Measurements from ENCODE around the gene CDK4. TPM values are rescaled to one million over a fixed set of nuclear protein-coding genes. Genes with fewer than 3 reads are reported as not detected.

Gene CDK4
- total and polyA plus RNA-seq, 2 of the 13 experiments (the other 11 are each of a cell fraction or from before 2014, with no cell fraction given) = 191 to 209 TPM

DNA sequence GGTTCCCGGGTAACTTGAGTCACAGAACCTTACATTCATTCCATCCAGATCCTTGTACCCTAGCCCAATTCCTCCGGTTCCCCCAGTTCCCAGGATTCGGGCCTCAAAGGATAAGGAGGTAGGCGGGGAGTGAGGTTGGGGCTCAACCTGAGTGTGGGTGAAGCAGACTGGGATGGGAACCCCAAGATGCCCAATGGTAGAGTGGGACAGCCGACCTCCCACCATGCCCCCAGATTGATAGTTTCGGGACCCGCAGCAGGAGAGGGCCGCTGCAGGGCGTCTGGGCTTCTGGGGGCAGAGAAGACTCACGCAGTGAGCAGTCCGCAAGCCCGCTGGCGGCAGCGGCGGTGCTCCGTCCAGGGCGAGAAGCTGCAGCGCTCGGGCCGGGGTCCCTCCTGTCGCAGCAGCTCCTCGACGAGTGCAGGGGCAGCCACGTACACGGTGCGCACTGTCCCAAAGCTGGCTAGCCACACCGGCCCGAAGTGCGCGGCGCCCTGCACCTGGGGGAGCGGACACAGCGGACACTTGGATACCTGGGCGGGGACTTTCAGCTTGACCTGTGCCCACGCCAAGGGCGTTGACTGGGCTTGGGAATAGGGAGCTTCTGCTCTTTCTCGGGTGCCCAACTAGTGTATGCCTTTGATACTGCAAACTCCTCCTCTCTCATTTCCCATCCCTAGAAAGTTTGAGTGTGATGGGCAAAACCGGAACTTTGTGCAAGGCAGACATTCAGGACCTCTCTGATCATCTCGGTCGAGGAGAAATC lies 13.8 kb upstream of the CDK4 start (continued):
- TF ChIP-seq, protein P1, sequence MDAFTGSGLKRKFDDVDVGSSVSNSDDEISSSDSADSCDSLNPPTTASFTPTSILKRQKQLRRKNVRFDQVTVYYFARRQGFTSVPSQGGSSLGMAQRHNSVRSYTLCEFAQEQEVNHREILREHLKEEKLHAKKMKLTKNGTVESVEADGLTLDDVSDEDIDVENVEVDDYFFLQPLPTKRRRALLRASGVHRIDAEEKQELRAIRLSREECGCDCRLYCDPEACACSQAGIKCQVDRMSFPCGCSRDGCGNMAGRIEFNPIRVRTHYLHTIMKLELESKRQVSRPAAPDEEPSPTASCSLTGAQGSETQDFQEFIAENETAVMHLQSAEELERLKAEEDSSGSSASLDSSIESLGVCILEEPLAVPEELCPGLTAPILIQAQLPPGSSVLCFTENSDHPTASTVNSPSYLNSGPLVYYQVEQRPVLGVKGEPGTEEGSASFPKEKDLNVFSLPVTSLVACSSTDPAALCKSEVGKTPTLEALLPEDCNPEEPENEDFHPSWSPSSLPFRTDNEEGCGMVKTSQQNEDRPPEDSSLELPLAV (CRISPR knock-in tag; conservative IDR thresholded peaks at IDR 0.05; ENCODE audit: low read depth) = no peak
- TF ChIP-seq, protein P2, sequence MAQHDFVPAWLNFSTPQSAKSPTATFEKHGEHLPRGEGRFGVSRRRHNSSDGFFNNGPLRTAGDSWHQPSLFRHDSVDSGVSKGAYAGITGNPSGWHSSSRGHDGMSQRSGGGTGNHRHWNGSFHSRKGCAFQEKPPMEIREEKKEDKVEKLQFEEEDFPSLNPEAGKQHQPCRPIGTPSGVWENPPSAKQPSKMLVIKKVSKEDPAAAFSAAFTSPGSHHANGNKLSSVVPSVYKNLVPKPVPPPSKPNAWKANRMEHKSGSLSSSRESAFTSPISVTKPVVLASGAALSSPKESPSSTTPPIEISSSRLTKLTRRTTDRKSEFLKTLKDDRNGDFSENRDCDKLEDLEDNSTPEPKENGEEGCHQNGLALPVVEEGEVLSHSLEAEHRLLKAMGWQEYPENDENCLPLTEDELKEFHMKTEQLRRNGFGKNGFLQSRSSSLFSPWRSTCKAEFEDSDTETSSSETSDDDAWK (CRISPR knock-in tag; IDR thresholded peaks at IDR 0.05) = no peak
- no peak for TF ChIP-seq XBP1 (CRISPR knock-in tag; IDR thresholded peaks at IDR 0.05)
- peak; percentile 4; the same call in 1 of the 2 replicates for TF ChIP-seq NR2C2 (CRISPR knock-in tag; IDR thresholded peaks at IDR 0.05; ENCODE audit: borderline replicate concordance)
- no peak for TF ChIP-seq MTA3 (CRISPR knock-in tag; IDR thresholded peaks at IDR 0.05)
- TF ChIP-seq, protein P3, sequence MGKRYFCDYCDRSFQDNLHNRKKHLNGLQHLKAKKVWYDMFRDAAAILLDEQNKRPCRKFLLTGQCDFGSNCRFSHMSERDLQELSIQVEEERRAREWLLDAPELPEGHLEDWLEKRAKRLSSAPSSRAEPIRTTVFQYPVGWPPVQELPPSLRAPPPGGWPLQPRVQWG (CRISPR knock-in tag; IDR thresholded peaks at IDR 0.05; ENCODE audit: borderline replicate concordance, low read depth) = no peak
- no peak for TF ChIP-seq ZNF879 (CRISPR knock-in tag; IDR thresholded peaks at IDR 0.05)
- no peak for TF ChIP-seq FOXP1 (IDR thresholded peaks at IDR 0.05)
- no peak for TF ChIP-seq FOXP1 (CRISPR knock-in tag; IDR thresholded peaks at IDR 0.05)
- TF ChIP-seq, protein P4, sequence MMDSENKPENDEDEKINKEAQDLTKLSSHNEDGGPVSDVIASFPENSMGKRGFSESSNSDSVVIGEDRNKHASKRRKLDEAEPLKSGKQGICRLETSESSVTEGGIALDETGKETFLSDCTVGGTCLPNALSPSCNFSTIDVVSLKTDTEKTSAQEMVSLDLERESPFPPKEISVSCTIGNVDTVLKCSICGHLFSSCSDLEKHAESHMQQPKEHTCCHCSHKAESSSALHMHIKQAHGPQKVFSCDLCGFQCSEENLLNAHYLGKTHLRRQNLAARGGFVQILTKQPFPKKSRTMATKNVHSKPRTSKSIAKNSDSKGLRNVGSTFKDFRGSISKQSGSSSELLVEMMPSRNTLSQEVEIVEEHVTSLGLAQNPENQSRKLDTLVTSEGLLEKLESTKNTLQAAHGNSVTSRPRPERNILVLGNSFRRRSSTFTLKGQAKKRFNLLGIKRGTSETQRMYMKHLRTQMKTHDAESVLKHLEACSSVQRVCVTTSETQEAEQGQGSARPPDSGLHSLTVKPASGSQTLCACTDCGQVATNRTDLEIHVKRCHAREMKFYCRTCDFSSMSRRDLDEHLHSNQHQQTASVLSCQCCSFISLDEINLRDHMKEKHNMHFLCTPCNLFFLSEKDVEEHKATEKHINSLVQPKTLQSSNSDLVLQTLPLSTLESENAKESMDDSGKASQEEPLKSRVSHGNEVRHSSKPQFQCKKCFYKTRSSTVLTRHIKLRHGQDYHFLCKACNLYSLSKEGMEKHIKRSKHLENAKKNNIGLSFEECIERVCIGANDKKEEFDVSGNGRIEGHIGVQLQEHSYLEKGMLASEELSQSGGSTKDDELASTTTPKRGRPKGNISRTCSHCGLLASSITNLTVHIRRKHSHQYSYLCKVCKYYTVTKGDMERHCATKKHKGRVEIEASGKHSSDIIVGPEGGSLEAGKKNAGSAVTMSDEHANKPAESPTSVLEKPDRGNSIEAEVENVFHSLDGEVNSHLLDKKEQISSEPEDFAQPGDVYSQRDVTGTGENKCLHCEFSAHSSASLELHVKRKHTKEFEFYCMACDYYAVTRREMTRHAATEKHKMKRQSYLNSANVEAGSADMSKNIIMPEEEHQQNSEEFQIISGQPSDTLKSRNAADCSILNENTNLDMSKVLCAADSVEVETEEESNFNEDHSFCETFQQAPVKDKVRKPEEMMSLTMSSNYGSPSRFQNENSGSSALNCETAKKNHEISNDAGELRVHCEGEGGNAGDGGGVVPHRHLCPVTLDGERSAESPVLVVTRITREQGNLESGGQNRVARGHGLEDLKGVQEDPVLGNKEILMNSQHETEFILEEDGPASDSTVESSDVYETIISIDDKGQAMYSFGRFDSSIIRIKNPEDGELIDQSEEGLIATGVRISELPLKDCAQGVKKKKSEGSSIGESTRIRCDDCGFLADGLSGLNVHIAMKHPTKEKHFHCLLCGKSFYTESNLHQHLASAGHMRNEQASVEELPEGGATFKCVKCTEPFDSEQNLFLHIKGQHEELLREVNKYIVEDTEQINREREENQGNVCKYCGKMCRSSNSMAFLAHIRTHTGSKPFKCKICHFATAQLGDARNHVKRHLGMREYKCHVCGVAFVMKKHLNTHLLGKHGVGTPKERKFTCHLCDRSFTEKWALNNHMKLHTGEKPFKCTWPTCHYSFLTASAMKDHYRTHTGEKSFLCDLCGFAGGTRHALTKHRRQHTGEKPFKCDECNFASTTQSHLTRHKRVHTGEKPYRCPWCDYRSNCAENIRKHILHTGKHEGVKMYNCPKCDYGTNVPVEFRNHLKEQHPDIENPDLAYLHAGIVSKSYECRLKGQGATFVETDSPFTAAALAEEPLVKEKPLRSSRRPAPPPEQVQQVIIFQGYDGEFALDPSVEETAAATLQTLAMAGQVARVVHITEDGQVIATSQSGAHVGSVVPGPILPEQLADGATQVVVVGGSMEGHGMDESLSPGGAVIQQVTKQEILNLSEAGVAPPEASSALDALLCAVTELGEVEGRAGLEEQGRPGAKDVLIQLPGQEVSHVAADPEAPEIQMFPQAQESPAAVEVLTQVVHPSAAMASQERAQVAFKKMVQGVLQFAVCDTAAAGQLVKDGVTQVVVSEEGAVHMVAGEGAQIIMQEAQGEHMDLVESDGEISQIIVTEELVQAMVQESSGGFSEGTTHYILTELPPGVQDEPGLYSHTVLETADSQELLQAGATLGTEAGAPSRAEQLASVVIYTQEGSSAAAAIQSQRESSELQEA (CRISPR knock-in tag; IDR thresholded peaks at IDR 0.05; ENCODE audit: not compliant biosample characterization) = peak; percentile 63
- TF ChIP-seq FOXK1 (CRISPR knock-in tag; IDR thresholded peaks at IDR 0.05; ENCODE audit: borderline replicate concordance, low read depth) = no peak
- no peak for TF ChIP-seq NFE2 (CRISPR knock-in tag; IDR thresholded peaks at IDR 0.05)
- TF ChIP-seq SALL2 (CRISPR knock-in tag; IDR thresholded peaks at IDR 0.05) = no peak
- TF ChIP-seq IRF2 (CRISPR knock-in tag; IDR thresholded peaks at IDR 0.05) = no peak
